ENCODE data around the gene GTF2IRD1.
A peak's percentile ranks its signal among the peaks of the same experiment; 100 is the strongest.
"Not testable (repeated sequence)": the region's sequence is repeated elsewhere in the genome, so short reads cannot be mapped to it uniquely, and the experiment has no call there.

Gene GTF2IRD1

DNA sequence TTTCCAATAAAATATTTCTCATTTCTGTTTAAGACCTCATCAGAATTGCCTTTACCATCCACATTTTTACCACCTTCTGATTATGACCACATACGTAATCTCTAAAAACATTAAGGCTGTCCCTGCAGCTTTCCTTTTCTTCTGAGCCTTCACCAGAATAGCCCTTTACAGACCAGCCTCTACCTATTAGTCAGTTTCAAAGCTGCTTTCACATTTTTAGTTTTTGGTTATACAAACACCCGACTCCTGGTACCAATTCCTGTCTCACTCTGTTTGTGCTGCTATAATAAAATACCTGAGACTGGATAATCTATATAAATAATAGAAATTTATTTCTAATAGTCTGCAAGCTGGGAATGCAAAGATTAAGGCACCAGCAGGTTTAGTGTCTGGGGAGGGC, 15.4 kb upstream of the GTF2IRD1 start:
- TF ChIP-seq, protein P1, sequence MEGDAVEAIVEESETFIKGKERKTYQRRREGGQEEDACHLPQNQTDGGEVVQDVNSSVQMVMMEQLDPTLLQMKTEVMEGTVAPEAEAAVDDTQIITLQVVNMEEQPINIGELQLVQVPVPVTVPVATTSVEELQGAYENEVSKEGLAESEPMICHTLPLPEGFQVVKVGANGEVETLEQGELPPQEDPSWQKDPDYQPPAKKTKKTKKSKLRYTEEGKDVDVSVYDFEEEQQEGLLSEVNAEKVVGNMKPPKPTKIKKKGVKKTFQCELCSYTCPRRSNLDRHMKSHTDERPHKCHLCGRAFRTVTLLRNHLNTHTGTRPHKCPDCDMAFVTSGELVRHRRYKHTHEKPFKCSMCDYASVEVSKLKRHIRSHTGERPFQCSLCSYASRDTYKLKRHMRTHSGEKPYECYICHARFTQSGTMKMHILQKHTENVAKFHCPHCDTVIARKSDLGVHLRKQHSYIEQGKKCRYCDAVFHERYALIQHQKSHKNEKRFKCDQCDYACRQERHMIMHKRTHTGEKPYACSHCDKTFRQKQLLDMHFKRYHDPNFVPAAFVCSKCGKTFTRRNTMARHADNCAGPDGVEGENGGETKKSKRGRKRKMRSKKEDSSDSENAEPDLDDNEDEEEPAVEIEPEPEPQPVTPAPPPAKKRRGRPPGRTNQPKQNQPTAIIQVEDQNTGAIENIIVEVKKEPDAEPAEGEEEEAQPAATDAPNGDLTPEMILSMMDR (IDR thresholded peaks at IDR 0.05; ENCODE audit: low read depth, low read length, missing control alignments), result no peak
- DNase-seq (ENCODE audit: extremely low read depth, low read depth), result no peak

DNA sequence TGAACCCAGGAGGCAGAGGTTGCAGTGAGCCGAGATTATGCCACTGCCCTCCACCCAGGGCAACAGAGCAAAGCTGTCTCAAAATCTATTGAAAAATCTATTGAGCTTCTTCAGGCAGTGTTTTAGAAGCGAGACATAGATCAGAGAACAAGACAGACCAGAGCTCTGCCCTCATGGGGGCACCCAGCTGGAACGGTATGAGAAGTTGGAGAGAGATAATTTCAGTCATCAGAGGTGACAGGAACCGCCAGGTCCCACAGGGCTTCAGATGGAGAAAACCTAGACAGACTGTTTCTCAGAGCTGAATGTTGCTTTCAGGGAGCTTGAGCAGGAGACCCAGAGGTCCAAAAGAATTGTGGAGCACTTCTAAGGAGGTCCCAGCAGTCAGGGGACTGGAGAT, 14.2 kb upstream of the GTF2IRD1 start:
- TF ChIP-seq, protein P1 (IDR thresholded peaks at IDR 0.05; ENCODE audit: low read depth, low read length, missing control alignments), result no peak
- no peak for DNase-seq (ENCODE audit: extremely low read depth, low read depth)
- H3K4me3 ChIP-seq (replicated peaks; ENCODE audit: low read depth, low read length), result no peak overlapping the region

More for the DNA sequence above, 15.4 kb upstream of the GTF2IRD1 start:
- no peak overlapping the region for H3K4me3 ChIP-seq (replicated peaks; ENCODE audit: low read depth, low read length)

GRCh38 chr7:74440143-74440542, 13.6 kb upstream of the GTF2IRD1 start:
- not testable (repeated sequence) for DNase-seq (ENCODE audit: extremely low read depth, low read depth)

GRCh38 chr7:74441801-74442200, 11.9 kb upstream of the GTF2IRD1 start:
- TF ChIP-seq, protein P1 (IDR thresholded peaks at IDR 0.05; ENCODE audit: low read depth, low read length, missing control alignments), result no peak
- no peak for DNase-seq (ENCODE audit: extremely low read depth, low read depth)

More at GRCh38 chr7:74440143-74440542, 13.6 kb upstream of the GTF2IRD1 start:
- not testable (repeated sequence) for H3K4me3 ChIP-seq (replicated peaks; ENCODE audit: low read depth, low read length)

DNA sequence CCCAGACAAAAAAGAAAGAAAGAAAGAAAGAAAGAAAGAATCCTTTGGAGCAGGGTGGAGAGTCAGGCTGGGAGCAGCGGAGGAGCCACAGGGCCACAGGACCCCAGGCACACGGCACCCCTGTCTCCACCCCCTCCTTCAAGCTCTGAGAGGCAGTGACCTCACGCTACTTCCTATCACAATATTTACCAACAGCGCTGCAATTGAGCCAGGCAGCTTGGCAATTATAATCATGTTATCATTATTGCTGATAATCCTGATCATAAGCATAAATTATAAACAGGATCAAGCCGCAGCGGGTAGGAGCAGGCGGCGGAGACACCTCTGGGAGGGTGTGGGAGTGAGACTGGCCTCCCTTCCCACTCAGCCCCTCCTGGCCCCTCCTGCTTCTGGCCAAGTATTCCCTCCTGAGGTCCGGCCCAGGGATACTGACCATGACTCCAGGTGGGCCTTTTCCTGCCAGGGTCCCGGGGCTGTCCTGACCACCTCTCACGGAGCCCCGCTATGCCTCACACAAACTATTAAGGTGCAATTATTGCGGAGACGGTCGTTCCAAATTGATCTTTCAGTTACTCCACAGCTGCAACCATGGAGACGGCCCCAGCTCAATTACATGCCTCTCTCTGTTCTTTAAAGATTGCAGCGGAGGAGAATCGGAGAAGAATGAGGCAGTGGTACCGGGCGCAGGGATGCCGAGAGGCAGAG, 10.0 kb upstream of the GTF2IRD1 start:
- TF ChIP-seq, protein P1 (IDR thresholded peaks at IDR 0.05; ENCODE audit: low read depth, low read length, missing control alignments), result no peak
- no peak overlapping the region for H3K4me3 ChIP-seq (replicated peaks; ENCODE audit: low read depth, low read length)
- DNase-seq (ENCODE audit: extremely low read depth, low read depth), result no peak

More at GRCh38 chr7:74441801-74442200, 11.9 kb upstream of the GTF2IRD1 start:
- no peak overlapping the region for H3K4me3 ChIP-seq (replicated peaks; ENCODE audit: low read depth, low read length)

DNA sequence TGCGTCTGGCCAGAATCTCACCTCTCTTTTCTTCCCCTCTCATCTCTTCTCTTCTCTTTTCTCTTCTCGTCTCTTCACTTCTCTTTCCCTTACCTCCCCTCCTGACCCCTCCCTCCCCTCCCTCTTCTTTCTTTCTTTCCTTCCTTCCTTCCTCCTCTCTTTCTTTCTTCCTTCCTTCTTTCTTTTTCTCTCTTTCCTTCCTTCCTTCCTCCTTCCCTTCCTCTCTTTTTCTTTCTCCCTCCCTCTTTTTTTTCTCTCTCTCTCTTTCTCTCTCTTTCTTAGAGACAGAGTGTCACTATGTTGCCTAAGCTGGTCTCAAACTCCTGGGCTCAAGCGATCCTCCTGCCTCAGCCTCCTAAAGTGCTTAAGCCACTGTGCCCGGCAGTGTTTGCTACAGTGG, 4.6 kb upstream of the GTF2IRD1 start:
- DNase-seq (ENCODE audit: extremely low read depth, low read depth), result no peak
- TF ChIP-seq, protein P1 (IDR thresholded peaks at IDR 0.05; ENCODE audit: low read depth, low read length, missing control alignments), result no peak
- H3K4me3 ChIP-seq (replicated peaks; ENCODE audit: low read depth, low read length), result no peak overlapping the region

- peak; percentile 41 for DNase-seq (ENCODE audit: extremely low read depth, low read depth)
- TF ChIP-seq, protein P1 (IDR thresholded peaks at IDR 0.05; ENCODE audit: low read depth, low read length, missing control alignments), result peak; percentile 85
- no peak overlapping the region for H3K4me3 ChIP-seq (replicated peaks; ENCODE audit: low read depth, low read length)
Observed at GRCh38 chr7:74449809-74450397, 3.8 kb upstream of the GTF2IRD1 start.
